Endothelial cell of umbilical vein (primary cell): ENCODE results near the gene ZBTB7C. TPM values are rescaled to one million over a fixed set of nuclear protein-coding genes. Genes with fewer than 3 reads are reported as not detected.

Source experiments
- BruUV-seq: library from RNA; stranded (reverse); fragments of 400-500 nt; replicated peaks from 2 replicates; lab custom pipeline; 2021; lab: Mats Ljungman, UMichigan
- CTCF ChIA-PET: fragments of 300-600, 350-600 bp; sonication (Branson Sonifier 250); formaldehyde crosslinking; loops from one replicate; lab custom pipeline; 2021; ENCODE audit warnings: antibody characterized with exemption, inconsistent platforms; lab: Charles Lee
- POLR2A ChIA-PET: fragments of 300-600, 350-600 bp; sonication (Branson Sonifier 250); formaldehyde crosslinking; loops from one replicate; lab custom pipeline; 2021; ENCODE audit warnings: antibody characterized with exemption, inconsistent platforms; lab: Charles Lee
- DNase-seq: peaks from one replicate; pipeline ENCODE4 v3.0.0-alpha.2; 2011; ENCODE audit warnings: low read depth, low spot score
- FAIRE-seq: peaks from 2 replicates; lab custom pipeline; 2011; peaks lifted over from hg19 to GRCh38; lab: Jason Lieb, UNC
- H2AFZ ChIP-seq: 2 replicates; pipeline ENCODE4 v1.6.0; 2012; ENCODE audit warnings: low read depth, low read length, control low read depth, inconsistent platforms
- H3K27ac ChIP-seq: 2 replicates; pipeline ENCODE4 v1.5.1; 2011; ENCODE audit warnings: low read depth, mild to moderate bottlenecking, control low read depth, low read length, moderate library complexity; ENCODE audit not compliant: insufficient read depth
- H3K27me3 ChIP-seq, 2 experiments: 2 replicates each; pipeline versions ENCODE4 v1.6.0 to v1.6.1; 2011; ENCODE audit warnings: low read length in 2 of 2, mixed read lengths in 1 of 2; ENCODE audit not compliant: control insufficient read depth in 2 of 2, insufficient read depth in 2 of 2
- H3K36me3 ChIP-seq, 2 experiments: 2 replicates in 1 of 2; 3 replicates in 1 of 2; pipeline ENCODE4 v1.5.1; 2011; ENCODE audit warnings: low read length in 2 of 2, mild to moderate bottlenecking in 1 of 2, moderate library complexity in 1 of 2; ENCODE audit not compliant: control insufficient read depth in 2 of 2, insufficient read depth in 2 of 2; ENCODE audit errors: extremely low read depth in 1 of 2
- H3K4me1 ChIP-seq: 3 replicates; pipeline ENCODE4 v1.5.1; 2011; ENCODE audit warnings: mild to moderate bottlenecking, low read length; ENCODE audit not compliant: control insufficient read depth, insufficient read depth; ENCODE audit errors: extremely low read depth
- H3K4me2 ChIP-seq: 2 replicates; pipeline ENCODE4 v1.6.1; 2011; ENCODE audit warnings: low read length, control low read depth, mixed read lengths; ENCODE audit not compliant: insufficient read depth
- H3K4me3 ChIP-seq, 3 experiments: fragments of 200-600 bp in 1 of 3; sonication (generic), shearing (Covaris generic) in 1 of 3; replicated peaks in 1 of 3; 2 replicates each; pipeline ENCODE4 v1.5.1; 2011 to 2016; ENCODE audit warnings: control low read depth in 3 of 3, low read length in 3 of 3, mild to moderate bottlenecking in 2 of 3, inconsistent platforms in 1 of 3, low read depth in 1 of 3, moderate library complexity in 1 of 3; ENCODE audit not compliant: insufficient read depth in 1 of 3
- H3K79me2 ChIP-seq: 2 replicates; pipeline ENCODE4 v1.6.0; 2012; ENCODE audit warnings: low read length, inconsistent platforms; ENCODE audit not compliant: control insufficient read depth, insufficient read depth
- H3K9ac ChIP-seq: replicated peaks from 2 replicates; pipeline ENCODE3; 2011; ENCODE audit warnings: low read length, control low read depth; ENCODE audit not compliant: insufficient read depth; ENCODE audit errors: extremely low read depth
- H3K9me1 ChIP-seq: replicated peaks from 3 replicates; pipeline ENCODE4 v1.6.0; 2011; ENCODE audit warnings: mild to moderate bottlenecking, low read length; ENCODE audit not compliant: control insufficient read depth, insufficient read depth; ENCODE audit errors: extremely low read depth
- H3K9me3 ChIP-seq: replicated peaks from 2 replicates; pipeline ENCODE4 v1.5.1; 2012; ENCODE audit warnings: low read length, inconsistent platforms; ENCODE audit not compliant: control insufficient read depth, insufficient read depth
- H4K20me1 ChIP-seq: replicated peaks from 2 replicates; pipeline ENCODE3; 2011; ENCODE audit warnings: mild to moderate bottlenecking, low read length; ENCODE audit not compliant: control insufficient read depth, insufficient read depth; ENCODE audit errors: extremely low read depth
- CTCF ChIP-seq, 2 donors: IDR thresholded peaks; 1 replicate in 1 of 2; 2 replicates in 1 of 2; pipeline ENCODE4 v1.5.1; 2011; ENCODE audit warnings: low read length in 2 of 2, mild to moderate bottlenecking in 2 of 2, moderate library complexity in 2 of 2, control low read depth in 1 of 2, inconsistent platforms in 1 of 2, low read depth in 1 of 2; ENCODE audit not compliant: insufficient read depth in 1 of 2; ENCODE audit errors: extremely low read depth in 1 of 2
- EZH2 ChIP-seq: IDR thresholded peaks from 2 replicates; pipeline ENCODE4 v1.6.1; 2012; ENCODE audit warnings: borderline replicate concordance, low read depth, mild to moderate bottlenecking, moderate library complexity, low read length, inconsistent platforms; ENCODE audit not compliant: severe bottlenecking
- FOS ChIP-seq: IDR thresholded peaks from 2 replicates; pipeline ENCODE4 v1.6.1; 2011; ENCODE audit warnings: mild to moderate bottlenecking, low read length, moderate library complexity, borderline replicate concordance; ENCODE audit not compliant: insufficient read depth
- JUN ChIP-seq: IDR thresholded peaks from 2 replicates; pipeline ENCODE4 v1.6.1; 2011; ENCODE audit warnings: borderline replicate concordance, low read depth; ENCODE audit not compliant: insufficient read length, insufficient read depth
- MAX ChIP-seq: IDR thresholded peaks from 2 replicates; pipeline ENCODE4 v1.6.1; 2011; ENCODE audit not compliant: insufficient read depth, insufficient read length
- POLR2A ChIP-seq: IDR thresholded peaks from 2 replicates; pipeline ENCODE4 v1.6.1; 2012; ENCODE audit warnings: low read depth, mild to moderate bottlenecking, control low read depth, low read length
- POLR2AphosphoS5 ChIP-seq: IDR thresholded peaks from 2 replicates; pipeline ENCODE4 v1.6.1; 2012; ENCODE audit warnings: low read depth, mild to moderate bottlenecking, control low read depth, low read length, moderate library complexity; ENCODE audit not compliant: insufficient read depth
- dilution Hi-C: fragments of 300-500 bp; cut with MboI; formaldehyde crosslinking; loops from one replicate; pipeline ENCODE4 v1.15.0; 2019; ENCODE audit warnings: low sequenced_read_pairs; ENCODE audit not compliant: extremely low pct_ligation_motif_present
- intact Hi-C: fragments of 100-400 bp; cut with micrococcal nuclease; formaldehyde crosslinking; loops from one replicate; pipeline ENCODE4 v1.10.0; 2022
- polyA plus RNA-seq, 4 experiments: library from polyadenylated mRNA; depleted of rRNA in 3 of 4; stranded (reverse) in 3 of 4; unstranded in 1 of 4; fragments of >200 nt; gene quantifications; 2 replicates each; pipeline versions ENCODE4 v1.2.1 to v1.2.3, GENCODE V29; 2011 to 2012; ENCODE audit warnings: missing spikeins in 1 of 4
- total RNA-seq: library from RNA; stranded (reverse); gene quantifications from 2 replicates; pipeline ENCODE4 v1.2.3, GENCODE V29; 2021

The ZBTB7C gene
- total and polyA plus RNA-seq, 2 donors (not counting 3 experiments of a cell fraction or from before 2014, with no cell fraction given), result not detected

GRCh38 chr18:48410095-48410920, 1.1 kb upstream of the ZBTB7C start:
- peak; percentile 84 for DNase-seq
- POLR2A ChIA-PET, result no interaction called here
- CTCF ChIA-PET, result interaction anchor here (1.0 to 1.5 kb wide), 2 partner anchors 12 to 35 kb away, joined by 3 to 8 read pairs; no protein-coding TSS in a partner anchor
- H4K20me1 ChIP-seq, result no peaks in the 10 kb centered on the region
- BruUV-seq, result no TSS peak
- peaks cover 2% of the 10 kb centered on the region for H3K9me1 ChIP-seq
- H3K9ac ChIP-seq, result no peak overlapping the region
- peaks cover 37 to 55% of the 10 kb centered on the region in 2 experiments for H3K27me3 ChIP-seq
- H3K36me3 ChIP-seq, result no peaks in the 10 kb centered on the region
- no peak overlapping the region for H3K27ac ChIP-seq
- no peaks in the 10 kb centered on the region for H3K9me3 ChIP-seq
- H2AFZ ChIP-seq, result peak overlapping the region; percentile 57
- intact Hi-C loops (loop anchor here (1.0 to 10.0 kb wide), 2 partner anchors 36 to 246 kb away; no protein-coding TSS in a partner anchor), dilution Hi-C loops (no loop called here)
- H3K79me2 ChIP-seq, result no peaks in the 10 kb centered on the region
- peak; percentile 90 for FAIRE-seq
- peak overlapping the region; percentile 42 to 52 (median 49) for H3K4me3 ChIP-seq
- peaks cover 4% of the 10 kb centered on the region for H3K4me1 ChIP-seq
- peak overlapping the region; percentile 58 for H3K4me2 ChIP-seq
- no peak for TF ChIP-seq MAX
- peak; percentile 46 for TF ChIP-seq EZH2
- TF ChIP-seq POLR2A, result no peak
- TF ChIP-seq FOS, result no peak
- no peak for TF ChIP-seq POLR2AphosphoS5

GRCh38 chr18:48409591-48410094, 460 bp upstream of the ZBTB7C start:
- peak; percentile 12 for DNase-seq
- H3K4me3 ChIP-seq, result peak overlapping the region; percentile 42 to 52 (median 49)
- H3K9me1 ChIP-seq, result peaks cover 2% of the 10 kb centered on the region
- H3K27ac ChIP-seq, result no peak overlapping the region
- H3K9me3 ChIP-seq, result no peaks in the 10 kb centered on the region
- no peaks in the 10 kb centered on the region for H3K79me2 ChIP-seq
- no peaks in the 10 kb centered on the region for H3K36me3 ChIP-seq
- H3K4me2 ChIP-seq, result peak overlapping the region; percentile 58
- dilution Hi-C loops, result no loop called here
- peak overlapping the region; percentile 57 for H2AFZ ChIP-seq
- H3K4me1 ChIP-seq, result peaks cover 4% of the 10 kb centered on the region
- ChIA-PET CTCF (interaction anchor here (1.0 kb wide), 1 partner anchor 35 kb away, joined by 3 read pairs; no protein-coding TSS in a partner anchor), POLR2A (no interaction called here)
- BruUV-seq, result no TSS peak
- no peak overlapping the region for H3K9ac ChIP-seq
- intact Hi-C loops, result loop anchor here (1.0 to 10.0 kb wide), 2 partner anchors 37 to 245 kb away; no protein-coding TSS in a partner anchor
- TF ChIP-seq CTCF (IDR thresholded peaks at IDR 0.05; ENCODE audit: extremely low read depth in 1 of 2, insufficient read depth in 1 of 2, low read depth in 1 of 2, low read length in 2 of 2), result no peak
- no peak for TF ChIP-seq POLR2A
- TF ChIP-seq EZH2, result no peak
- no peak for TF ChIP-seq POLR2AphosphoS5
- no peak for TF ChIP-seq JUN
- no peak for TF ChIP-seq FOS
- no peak for TF ChIP-seq MAX
- no peaks in the 10 kb centered on the region for H4K20me1 ChIP-seq
- H3K27me3 ChIP-seq, result peaks cover 37 to 55% of the 10 kb centered on the region in 2 experiments
- no peak for FAIRE-seq
